ENCODE results near the gene SRD5A1.

SRD5A1 gene

DNA sequence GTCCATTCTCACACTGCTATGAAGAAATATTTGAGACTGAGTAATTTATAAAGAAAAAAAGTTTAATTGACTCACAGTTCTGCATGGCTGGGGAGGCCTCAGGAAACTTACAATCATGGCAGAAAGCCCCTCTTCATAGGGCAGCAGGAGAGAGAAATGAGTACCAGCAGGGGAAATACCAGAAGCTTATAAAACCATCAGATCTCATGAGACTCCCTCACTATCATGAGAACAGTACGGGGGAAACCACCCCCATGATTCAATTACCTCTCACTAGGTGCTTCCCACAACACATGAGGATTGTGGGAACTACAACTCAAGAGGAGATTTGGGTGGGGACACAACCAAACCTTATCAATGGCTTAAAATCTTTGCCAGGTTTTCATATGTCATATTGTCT is 59.7 kb downstream of the SRD5A1 start:
- no peak for DNase-seq

DNA sequence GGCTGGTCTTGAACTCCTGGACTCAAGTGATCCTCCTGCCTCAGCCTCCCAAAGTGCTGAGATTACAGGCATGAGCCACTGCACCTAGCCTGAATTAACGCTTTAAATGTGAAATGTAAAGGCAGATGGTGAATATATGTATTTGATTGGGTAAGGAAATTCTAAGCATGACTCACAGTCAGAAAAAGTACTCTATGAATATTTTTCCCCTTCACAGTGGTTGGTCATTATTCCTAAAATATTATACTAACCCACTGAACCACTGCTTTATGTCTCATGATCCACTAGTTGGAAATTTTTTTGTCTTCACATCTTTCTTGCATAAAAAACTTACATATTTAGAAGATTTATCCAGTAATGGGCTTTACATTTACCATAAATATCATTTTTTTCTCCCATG is 65.5 kb downstream of the SRD5A1 start:
- no peak for DNase-seq

DNA sequence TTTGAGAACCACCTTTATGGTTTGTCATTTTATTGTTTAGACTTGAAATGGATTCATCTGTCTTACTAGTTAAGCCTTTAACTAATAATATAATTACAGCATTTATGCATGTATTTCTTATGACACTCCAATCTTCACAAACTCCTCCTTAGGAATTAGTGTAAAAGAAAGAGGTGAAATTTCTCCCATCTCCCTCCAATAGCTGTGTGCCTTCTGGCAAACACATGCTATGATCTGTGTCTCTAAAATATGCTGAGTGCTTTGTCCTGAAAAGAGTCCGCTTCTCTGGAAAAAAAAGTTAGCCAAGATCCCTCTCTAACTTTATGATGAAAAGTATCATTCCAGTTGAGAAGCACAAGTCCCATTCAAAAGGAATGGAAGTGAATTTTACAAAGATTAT is 66.1 kb downstream of the SRD5A1 start:
- no peak for DNase-seq

DNA sequence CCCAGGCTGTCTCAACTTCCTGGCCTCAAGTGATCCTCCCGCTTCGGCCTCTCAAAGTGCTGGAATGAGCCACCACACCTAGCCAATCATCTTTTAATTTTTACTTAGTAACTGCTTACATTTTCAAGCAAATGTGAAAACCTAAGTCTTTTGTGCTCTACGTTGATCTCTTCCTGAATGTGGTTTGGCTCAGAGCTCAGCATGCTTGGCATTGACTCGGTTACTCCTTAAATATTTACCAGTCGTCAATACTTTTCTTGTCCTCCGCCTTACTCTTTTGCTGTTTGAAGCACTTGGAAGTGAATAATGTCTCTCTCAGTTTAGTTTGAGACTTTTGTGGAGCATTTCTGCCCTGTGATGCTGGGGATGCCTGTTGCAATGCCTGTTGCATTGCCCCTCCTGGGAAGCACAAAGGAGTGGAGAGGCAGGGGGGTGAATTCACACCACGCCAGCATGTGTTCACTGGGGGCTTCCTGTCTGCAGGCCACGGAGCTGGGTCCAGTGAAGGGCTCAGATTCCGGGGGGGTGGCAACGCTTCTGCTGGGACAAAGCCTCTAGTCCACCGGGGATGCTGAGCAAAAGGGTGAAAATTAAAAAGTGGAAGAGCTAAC is 66.9 kb downstream of the SRD5A1 start:
- no peak for DNase-seq

DNA sequence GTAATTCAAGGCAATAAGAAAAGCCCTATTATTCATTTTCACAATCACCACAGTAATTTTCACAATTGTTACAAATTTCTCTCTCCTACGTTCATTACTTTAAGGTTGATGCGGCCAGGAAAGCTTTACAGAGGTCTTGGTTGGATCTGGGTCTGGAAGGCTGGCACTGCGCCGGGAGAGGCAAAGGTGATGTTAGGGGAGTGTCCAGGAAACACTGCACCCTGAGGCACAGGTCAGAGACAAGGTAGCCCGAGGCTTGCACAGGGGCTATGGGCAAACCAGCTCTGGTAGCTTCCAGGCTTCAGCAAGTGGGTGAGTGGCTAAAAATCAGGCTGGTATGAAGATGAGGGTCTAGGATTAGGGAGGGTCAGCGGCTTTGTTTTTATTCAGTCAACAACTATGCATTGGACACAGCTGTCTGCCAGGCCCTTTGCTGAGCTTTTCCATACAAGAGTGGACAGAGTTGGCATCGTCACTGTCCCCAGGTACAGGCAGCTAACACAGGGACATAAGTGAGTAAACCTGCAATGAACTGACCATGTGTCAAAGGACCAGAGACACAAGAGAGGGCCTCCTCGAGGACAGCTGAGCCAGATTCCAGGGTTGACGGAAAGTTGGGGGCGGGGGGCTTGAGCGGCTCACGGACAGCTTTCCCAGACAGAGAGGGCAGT is 67.6 kb downstream of the SRD5A1 start:
- DNase-seq = no peak

DNA sequence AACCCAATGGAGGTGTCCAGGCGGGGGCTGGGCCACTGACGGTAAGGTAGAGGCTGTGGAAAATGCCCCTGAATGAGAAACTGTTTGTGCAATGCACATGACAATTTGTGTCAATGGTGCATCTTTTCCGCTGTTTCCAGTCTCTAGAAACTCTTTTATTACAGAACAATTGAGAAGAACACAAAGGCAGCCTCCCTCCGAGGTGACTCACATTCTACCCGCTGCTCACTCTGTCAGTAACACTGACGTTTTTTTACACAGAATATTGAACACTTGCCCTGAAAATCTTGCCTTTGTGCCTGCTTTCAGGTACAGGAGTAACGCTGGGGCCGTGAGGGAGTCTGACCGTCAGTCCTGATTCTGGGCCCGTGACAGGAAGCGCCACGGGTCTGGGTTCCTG is 68.3 kb downstream of the SRD5A1 start:
- no peak for DNase-seq

DNA sequence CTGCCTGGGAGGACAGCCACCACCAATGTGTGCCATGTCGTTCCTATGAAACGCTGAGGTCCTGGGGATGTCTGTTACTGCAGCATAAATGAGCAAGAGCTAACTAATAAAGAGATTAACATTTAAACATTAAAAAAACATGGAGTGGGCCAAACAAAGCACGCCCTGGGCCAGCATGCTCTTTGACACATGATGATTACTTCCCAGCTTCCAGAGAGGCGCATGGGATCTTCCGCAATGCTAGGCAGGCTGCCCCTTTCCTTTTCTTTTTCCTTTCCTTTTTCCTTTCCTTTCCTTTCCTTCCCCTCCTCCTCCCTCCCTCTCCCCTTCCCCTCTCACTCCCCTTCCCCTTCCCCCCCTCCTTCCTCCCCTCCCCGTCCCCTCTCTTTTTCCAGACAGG is 69.4 kb downstream of the SRD5A1 start:
- no peak for DNase-seq

DNA sequence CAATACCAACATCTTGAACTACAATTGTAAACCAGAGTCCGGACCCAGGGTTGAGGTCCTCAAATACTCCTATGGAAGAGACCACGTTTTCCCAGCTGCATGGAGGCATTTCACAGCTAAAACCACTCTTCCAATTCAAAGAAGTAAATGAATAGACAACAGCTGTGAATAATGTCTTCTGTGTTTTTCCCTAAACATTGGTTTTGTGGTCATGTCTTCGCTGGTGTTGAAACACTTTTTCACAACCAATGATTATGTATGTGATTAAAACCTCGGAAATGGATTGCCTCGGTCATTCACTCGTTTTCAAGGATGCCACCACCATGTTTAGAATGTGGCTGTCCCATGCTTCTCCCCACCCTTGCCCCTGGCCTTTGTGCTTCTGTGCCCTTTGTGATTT is 70.6 kb downstream of the SRD5A1 start:
- DNase-seq = no peak

DNA sequence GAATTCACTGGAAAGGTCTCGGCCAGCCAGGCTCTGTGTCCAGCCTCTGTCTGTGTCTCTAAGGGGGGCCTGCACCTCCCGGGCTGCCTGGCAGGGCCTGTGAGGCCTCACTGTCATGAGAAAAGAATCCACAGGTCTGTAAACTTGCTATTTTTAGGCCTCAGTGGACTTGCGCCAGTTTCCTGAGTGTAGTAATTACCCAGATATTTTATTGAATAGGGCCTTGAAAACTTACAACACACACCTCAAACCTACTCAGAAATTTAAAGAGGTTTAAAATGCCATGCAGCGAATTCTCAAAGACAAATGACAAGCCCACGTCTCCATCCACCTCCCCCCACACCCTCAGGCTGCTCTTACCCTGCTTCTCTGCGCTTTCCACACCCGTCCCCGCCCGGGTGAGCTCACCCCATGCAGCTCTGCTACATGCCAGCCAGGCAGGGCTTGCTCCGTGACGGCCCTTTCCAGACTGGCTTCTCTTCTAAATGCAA is 71.2 kb downstream of the SRD5A1 start:
- no peak for DNase-seq

DNA sequence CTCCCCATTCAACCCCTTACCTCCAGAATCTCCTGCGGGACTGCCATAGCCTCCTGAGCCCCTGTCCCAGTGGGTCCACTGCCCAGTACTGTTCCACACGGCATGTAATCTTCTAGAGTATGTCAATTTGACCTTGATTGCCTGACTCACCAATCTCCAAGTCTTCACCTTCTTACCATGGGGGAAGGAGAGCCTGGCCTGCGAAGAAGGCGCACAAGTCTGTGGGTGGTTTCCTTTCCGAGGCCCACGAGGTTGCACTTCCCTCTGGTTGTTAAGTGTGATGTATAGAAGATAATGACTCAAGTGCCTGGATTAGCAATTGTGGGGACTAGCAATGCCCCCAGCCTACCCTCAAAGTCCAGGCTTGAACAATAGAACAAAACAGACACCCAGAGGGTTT is 71.8 kb downstream of the SRD5A1 start:
- DNase-seq = no peak

DNA sequence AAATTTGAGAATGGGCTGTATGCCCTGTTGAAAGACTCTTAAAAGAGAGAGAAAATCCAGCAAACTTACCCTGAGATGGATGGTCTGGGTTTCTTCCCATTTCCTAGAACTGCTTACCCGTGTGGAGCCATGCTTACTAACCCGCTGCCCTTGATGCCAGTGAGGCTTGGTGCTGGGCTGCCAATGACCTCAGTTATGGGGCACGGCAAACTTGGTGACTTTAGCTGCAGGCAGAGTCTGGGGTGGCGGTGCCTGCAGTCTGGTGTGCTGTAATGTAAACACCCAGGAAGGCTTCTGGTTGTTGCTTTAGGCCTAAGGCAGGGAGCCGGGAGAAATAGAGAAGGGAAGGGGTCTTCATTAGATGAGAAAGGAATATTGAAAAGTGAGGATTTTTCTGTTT is 72.7 kb downstream of the SRD5A1 start:
- DNase-seq = no peak

DNA sequence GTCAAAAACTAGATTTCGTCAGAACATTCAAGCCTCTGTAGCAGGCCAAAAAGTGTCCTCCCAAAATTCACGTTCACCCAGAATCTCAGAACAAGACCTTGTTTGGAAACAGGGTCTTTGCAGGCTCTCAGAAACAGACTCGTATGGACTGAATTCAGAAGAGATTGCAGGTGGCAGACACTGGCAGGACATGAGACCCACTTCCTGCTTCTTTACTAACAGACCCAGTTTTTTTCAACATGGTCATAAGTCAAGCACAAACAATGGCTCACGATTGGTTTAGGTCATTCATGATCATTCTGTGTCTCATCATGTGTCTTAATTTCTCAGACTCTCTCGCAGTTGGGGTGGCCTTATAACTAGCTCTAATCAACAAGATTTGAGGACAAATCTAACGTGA is 74.6 kb downstream of the SRD5A1 start:
- DNase-seq = no peak

DNA sequence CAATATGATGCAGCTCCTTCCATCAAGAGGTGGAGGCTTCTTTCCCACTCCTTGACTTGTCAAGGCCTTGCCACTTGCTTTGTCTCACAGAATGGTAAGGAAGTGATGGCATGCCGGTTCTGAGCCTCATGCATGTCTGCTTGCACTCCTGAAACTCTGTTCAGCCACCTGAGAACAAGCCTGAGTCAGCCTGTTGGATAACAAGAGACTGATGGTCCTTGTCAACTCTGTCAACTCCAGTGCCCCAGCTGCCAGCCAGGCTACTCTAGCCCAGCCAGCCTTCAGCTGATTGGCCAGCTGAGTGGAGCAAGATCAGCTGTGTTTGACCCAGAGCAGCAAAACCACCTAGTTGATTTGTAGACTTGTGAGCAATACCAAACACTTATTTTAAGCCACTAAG is 75.6 kb downstream of the SRD5A1 start:
- no peak for DNase-seq

DNA sequence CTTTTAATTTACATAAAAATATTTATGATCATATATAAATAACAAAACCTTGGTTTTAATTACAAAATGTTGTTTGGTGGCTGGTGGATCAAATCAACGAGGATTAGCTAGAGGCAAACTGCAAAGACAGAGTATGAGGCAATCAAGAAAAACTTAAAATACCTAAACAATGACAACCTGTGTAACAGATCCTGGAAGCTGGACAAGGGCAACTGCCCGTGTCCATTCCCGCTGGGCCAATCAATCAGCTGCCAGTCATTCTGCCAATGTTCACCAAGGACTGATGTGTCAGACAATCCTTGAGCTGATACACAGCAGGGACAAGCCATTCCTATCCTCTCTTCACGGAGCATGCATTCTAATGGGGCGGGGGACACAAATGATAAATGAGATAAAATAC is 76.8 kb downstream of the SRD5A1 start:
- no peak for DNase-seq

DNA sequence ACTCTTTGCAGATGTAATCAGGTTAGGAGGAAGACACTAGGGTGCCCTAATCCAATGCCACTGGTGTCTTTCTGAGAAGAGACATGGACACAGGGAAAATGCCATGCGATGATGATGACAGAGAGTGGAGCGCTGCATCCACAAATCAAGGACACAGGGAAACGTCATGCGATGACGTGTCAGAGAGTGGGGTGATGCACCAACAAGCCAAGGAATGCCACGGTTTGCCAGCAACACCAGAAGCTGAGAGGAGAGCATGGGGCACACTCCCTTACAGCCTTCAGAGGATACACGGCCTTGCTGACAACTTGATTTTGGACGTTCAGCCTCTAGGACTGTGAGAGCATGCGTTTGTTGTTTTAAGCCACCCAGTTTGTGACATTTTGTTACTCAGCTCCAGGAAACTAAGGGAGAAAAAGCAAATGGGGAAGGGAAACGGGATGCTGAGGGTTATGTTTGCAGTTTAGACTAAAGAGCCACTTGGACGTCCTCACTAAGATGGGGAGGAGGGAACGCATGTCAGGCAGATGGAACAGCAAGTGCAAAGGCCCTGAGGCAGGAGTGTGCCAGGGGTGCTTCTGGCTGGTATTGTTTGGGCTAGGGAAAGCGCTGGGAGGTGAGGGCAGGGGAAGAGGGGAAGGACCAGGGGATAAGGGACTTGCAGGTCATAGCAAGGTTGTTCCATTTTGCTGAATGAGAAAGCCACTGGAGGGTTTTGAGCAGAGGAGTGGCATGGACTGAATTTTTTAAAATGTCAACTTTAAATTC is 77.5 kb downstream of the SRD5A1 start:
- no peak for DNase-seq

DNA sequence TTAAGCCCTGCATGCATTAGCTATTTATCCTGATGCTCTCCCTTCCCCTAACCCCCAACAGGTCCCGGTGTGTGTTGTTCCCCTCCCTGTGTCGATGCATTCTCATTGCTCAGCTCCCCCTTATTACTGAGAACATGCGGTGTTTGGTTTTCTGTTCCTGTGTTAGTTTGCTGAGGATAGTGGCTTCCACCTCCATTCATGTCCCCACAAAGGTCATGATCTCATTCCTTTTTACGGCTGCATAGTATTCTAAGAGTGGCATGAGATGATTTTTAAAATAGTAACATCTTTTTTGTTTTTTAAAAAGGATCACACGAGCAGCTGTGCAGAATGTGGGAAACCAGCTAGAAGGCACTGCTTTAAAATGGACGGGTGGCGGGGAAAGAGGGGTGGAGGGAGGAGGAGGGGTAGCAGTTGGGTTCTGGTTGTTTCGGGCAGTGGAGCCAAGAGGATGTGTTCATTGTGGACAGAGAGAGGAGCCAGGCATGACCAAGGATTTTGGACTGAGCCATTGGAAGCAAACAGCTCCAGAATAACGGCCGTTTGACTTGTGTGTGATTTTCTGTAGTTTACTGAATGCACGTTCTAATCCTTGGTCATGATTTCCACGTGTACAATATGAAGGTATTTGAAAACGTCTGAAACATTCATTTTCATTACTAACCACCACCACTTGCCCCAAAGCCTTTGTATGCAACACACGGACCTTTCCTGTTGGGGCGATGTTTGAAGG is 78.3 kb downstream of the SRD5A1 start:
- DNase-seq = no peak

DNA sequence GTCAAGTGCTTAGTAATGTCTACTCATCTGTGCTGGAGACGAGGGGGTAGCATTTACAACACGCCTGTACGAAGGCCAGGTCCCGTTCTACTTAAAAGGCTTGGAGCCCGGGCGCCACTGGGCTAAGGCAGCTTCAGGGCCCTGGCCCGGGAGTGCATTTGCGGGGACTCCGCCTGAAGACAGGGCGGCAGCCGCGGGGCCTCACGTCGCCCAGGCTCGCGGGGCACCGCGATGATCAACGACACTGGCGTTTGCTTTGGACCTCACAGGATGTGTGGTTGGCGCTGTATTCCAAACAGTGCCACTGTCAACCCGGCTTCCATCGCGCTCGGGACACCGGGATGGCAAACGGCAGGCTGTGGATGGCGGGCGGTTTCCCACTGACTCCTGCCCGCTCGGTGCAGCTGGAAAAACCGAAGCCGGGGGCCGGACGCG is 78.9 kb downstream of the SRD5A1 start:
- no peak for DNase-seq

DNA sequence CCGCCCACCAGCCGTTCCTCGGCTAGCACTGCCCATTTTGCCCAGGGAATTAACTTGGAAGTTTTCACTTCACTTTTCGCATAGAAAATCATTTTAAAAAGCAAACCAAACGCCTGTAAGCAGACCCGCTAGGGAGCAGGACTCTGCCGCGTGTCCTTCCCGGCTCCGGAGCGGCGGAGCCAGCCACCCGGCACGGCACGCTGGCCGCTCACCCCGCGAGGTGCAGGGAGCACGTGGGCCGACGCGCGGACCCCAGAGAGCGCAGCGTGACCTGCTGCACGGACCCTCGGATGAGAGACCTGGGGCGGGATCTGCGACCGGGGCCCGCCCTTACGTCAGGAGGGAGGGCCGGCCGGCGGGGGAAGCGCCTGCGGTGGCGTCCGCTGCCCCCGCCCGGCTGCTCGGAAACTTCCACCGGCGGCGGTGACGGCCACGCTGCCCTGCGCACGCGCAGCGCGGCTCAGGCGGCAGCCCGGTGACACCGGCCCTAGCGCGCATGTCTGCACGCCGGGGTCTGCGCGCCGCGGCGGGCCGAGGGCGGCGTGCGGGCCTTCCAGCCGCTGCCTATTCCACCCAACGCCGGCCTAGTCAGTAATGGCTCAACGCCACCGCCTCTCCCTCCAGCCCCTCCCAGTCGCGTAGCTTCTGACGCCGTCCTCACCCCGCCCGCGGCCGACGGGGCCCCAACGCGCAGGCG is 79.5 kb downstream of the SRD5A1 start:
- DNase-seq = peak; percentile 95

DNA sequence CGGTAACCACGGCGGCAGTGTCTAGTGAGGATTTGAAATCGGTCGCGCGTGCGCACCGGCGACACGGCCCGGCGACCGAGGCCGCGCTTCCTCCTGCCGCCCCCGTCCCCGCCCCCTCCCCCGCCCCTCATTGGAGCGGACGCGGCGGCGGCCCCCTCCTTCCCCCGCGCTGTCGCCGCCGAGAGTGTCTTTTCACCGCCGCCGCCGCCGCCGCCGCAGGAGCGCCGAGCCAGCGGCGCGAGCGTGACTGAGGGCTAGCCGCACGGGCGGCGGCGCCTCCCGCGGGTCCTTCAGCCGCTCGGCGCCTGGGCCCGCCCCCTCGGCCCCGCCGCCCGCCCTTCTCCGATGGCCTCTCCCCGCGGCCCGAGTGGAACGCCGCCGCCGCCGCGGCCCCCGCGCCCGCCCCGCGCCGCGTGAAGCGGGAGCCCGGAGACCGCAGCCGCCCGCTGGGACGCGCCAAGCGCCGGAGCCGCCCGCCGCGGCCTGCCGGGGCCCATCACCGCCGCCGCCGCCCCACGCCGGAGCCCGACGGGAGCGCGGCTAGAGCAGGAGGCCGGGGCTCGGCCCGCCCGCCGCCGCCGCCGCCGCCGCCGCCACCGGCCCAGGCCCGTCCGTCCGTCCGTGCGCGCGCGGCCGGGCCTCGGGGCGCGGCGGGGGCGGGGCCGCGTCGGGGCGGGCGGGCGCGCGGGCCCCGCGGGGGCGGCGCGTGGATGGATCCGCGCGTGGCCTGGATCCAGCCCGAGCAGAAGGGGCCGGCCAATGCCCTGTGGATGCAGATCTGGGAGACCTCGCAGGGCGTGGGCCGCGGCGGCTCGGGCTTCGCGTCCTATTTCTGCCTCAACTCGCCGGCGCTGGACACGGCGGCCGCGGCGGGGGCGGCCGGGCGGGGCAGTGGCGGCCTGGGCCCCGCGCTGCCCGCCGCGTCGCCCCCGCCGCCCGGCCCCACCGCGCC is 80.3 kb downstream of the SRD5A1 start, which contains the start of gene TENT4A:
TSS of gene TENT4A (plus strand) at position 159 of the 952 bp plus-strand sequence. CDS start at position 711, 552 bp downstream.
- no peak for DNase-seq

DNA sequence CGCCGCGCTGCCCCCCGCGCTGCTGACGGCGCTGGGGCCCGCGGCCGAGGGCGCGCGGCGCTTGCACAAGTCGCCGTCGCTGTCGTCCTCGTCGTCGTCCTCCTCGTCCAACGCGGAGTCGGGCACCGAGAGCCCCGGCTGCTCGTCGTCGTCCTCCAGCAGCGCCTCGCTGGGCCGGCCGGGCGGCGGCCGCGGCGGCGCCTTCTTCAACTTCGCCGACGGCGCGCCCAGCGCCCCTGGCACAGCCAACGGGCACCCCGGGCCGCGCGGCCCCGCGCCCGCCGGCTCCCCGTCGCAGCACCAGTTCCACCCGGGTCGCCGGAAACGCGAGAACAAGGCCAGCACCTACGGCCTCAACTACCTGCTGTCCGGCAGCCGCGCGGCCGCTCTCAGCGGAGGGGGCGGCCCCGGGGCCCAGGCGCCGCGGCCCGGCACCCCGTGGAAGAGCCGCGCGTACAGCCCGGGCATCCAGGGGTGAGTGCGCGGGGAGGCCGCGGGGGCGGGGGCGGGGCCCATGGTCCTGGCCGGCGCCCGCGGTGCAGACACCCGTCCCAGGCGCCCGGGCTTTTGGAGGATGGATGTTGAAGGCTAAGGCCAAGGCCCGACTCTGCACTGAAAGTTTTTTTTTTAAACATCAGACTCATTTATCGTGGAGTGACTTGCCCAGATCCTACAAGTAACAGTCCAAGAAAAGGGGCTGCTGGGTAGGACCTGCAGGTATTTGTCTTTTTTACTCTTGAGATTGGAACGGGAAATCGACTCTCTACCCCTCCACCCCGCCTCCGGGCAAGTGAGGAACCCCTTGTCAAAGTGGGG is 81.2 kb downstream of the SRD5A1 start:
- no peak for DNase-seq

DNA sequence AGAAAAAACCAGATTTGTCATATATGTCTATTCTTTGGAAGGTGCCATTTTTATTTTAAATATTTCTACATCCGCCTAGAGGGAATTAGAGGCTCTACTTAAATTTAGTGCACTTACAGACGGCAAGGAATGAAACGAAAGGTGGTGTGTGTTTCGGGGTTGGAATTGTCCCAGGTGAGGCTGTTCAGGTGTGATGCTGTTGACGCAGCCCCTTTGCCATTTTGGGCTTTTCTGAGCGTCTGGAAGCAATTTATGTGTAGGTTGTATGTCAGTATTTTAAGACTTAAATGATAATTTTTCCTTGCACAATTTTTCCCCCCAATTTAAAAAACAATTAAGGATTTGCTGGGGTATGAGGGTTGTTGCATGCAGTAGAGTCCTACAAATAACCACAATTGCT is 82.0 kb downstream of the SRD5A1 start:
- no peak for DNase-seq

Data from NCI-H2029 (cell line).